B cell (primary cell): ENCODE results near the gene GNAI2. TPM values are rescaled to one million over a fixed set of nuclear protein-coding genes. Genes with fewer than 3 reads are reported as not detected.

ENCODE experiments used
- ATAC-seq: fragments of 200-7000 bp; cut with Tn5 transposase; one replicate; pipeline ENCODE4 v1.10.0; 2021; ENCODE audit warnings: low read depth, mild to moderate bottlenecking, moderate number of reproducible peaks, moderate library complexity
- CTCF ChIA-PET: fragments of 350-600 bp; sonication (Branson Sonifier 250); formaldehyde crosslinking; loops from one replicate; lab custom pipeline; 2021; ENCODE audit warnings: antibody characterized with exemption, inconsistent platforms; lab: Charles Lee
- POLR2A ChIA-PET: fragments of 350-600 bp; sonication (Branson Sonifier 250); formaldehyde crosslinking; loops from one replicate; lab custom pipeline; 2021; ENCODE audit warnings: antibody characterized with exemption; lab: Charles Lee
- DNase-seq: peaks from one replicate; pipeline ENCODE4 v3.0.0; 2013
- H2AFZ ChIP-seq: 2 replicates; pipeline ENCODE4 v1.6.1; 2012; ENCODE audit warnings: mild to moderate bottlenecking, low read depth, low read length; ENCODE audit not compliant: insufficient read depth, poor library complexity, severe bottlenecking
- H3K27ac ChIP-seq, 2 donors: 1 replicate in 1 of 2; 2 replicates in 1 of 2; pipeline ENCODE4 v1.5.1; 2012 to 2013; ENCODE audit warnings: low read length in 2 of 2, mild to moderate bottlenecking in 2 of 2, moderate library complexity in 1 of 2
- H3K27me3 ChIP-seq, 4 experiments: fragments of 200-600 bp in 1 of 4; sonication (generic) in 1 of 4; replicated peaks in 1 of 4; 1 replicate in 2 of 4; 2 replicates in 2 of 4; pipeline versions ENCODE4 v1.6.1 to v1.7.0; 2013 to 2016; ENCODE audit warnings: low read length in 3 of 4, mild to moderate bottlenecking in 2 of 4, mixed read lengths in 1 of 4, moderate library complexity in 1 of 4; ENCODE audit not compliant: insufficient read depth in 4 of 4, control insufficient read depth in 3 of 4; ENCODE audit errors: control extremely low read depth in 1 of 4
- H3K36me3 ChIP-seq, 2 experiments: replicated peaks in 1 of 2; 1 replicate in 1 of 2; 2 replicates in 1 of 2; pipeline versions ENCODE4 v1.6.1 to v1.7.1; 2013; ENCODE audit warnings: low read length in 1 of 2; ENCODE audit not compliant: insufficient read depth in 2 of 2, control insufficient read depth in 1 of 2; ENCODE audit errors: control extremely low read depth in 1 of 2, extremely low read depth in 1 of 2
- H3K4me1 ChIP-seq, 2 donors: fragments of 200-600 bp in 1 of 2; sonication (generic) in 1 of 2; 1 replicate in 1 of 2; 2 replicates in 1 of 2; pipeline versions ENCODE4 v1.5.1 to v1.6.1; 2013 to 2017; ENCODE audit warnings: low read length in 2 of 2; ENCODE audit not compliant: control insufficient read depth in 2 of 2, insufficient read depth in 2 of 2
- H3K4me2 ChIP-seq: replicated peaks from 2 replicates; pipeline ENCODE3; 2012; ENCODE audit warnings: mild to moderate bottlenecking, low read depth, low read length; ENCODE audit not compliant: poor library complexity, severe bottlenecking
- H3K4me3 ChIP-seq, 5 experiments: fragments of 200-600 bp in 1 of 5; sonication (generic) in 1 of 5; 1 replicate in 3 of 5; 2 replicates in 2 of 5; pipeline versions ENCODE4 v1.5.1 to v1.7.0; 2011 to 2016; ENCODE audit warnings: low read length in 4 of 5, mild to moderate bottlenecking in 4 of 5, low read depth in 2 of 5, control low read depth in 1 of 5, moderate library complexity in 1 of 5; ENCODE audit not compliant: insufficient read depth in 1 of 5; ENCODE audit errors: control extremely low read depth in 1 of 5, extremely low read depth in 1 of 5
- H3K79me2 ChIP-seq: fragments of 200-600 bp; sonication (generic); one replicate; pipeline ENCODE4 v1.6.0; 2016; ENCODE audit warnings: low read length; ENCODE audit not compliant: control insufficient read depth, insufficient read depth
- H3K9ac ChIP-seq: fragments of 200-600 bp; sonication (generic); 2 replicates; pipeline ENCODE4 v1.6.1; 2017; ENCODE audit warnings: mild to moderate bottlenecking, low read length, moderate library complexity
- H3K9me3 ChIP-seq, 3 donors: one replicate each; pipeline versions ENCODE4 v1.6.1 to v1.7.1; 2013; ENCODE audit warnings: low read length in 2 of 3; ENCODE audit not compliant: control insufficient read depth in 2 of 3, insufficient read depth in 1 of 3; ENCODE audit errors: control extremely low read depth in 1 of 3
- H4K20me1 ChIP-seq: 2 replicates; pipeline ENCODE4 v1.6.0; 2012; ENCODE audit warnings: mild to moderate bottlenecking, low read length; ENCODE audit not compliant: insufficient read depth, control insufficient read depth, poor library complexity, severe bottlenecking
- H3K27ac Mint-ChIP-seq: one replicate; pipeline ENCODE4 v1.8.0; 2021; ENCODE audit warnings: mixed read lengths
- H3K27me3 Mint-ChIP-seq: one replicate; pipeline ENCODE4 v1.8.0; 2021; ENCODE audit warnings: mixed read lengths
- H3K4me1 Mint-ChIP-seq: one replicate; pipeline ENCODE4 v1.8.0; 2021; ENCODE audit warnings: mixed read lengths
- H3K4me3 Mint-ChIP-seq: one replicate; pipeline ENCODE4 v1.8.0; 2021; ENCODE audit warnings: mixed read lengths
- H3K9me3 Mint-ChIP-seq: one replicate; pipeline ENCODE4 v1.8.0; 2022; ENCODE audit warnings: mixed read lengths; ENCODE audit not compliant: insufficient read depth
- CTCF ChIP-seq: fragments of 200-600 bp; IDR thresholded peaks from one replicate; pipeline ENCODE4 v1.8.0; 2022; ENCODE audit warnings: antibody characterized with exemption, mild to moderate bottlenecking
- EZH2 ChIP-seq: IDR thresholded peaks from 2 replicates; pipeline ENCODE4 v1.6.1; 2012; ENCODE audit warnings: borderline replicate concordance, low read depth, mild to moderate bottlenecking, moderate library complexity, low read length; ENCODE audit not compliant: insufficient read depth, poor library complexity, severe bottlenecking
- WGBS: methylation state at CpG from one replicate; pipeline ENCODE4 v1.1.5; 2013; ENCODE audit warnings: missing lambda C conversion rate; ENCODE audit not compliant: insufficient coverage; 5-methylcytosine and 5-hydroxymethylcytosine counted together
- intact Hi-C: fragments of 100-400 bp; cut with micrococcal nuclease; formaldehyde crosslinking; loops from one replicate; pipeline ENCODE4 v1.10.0; 2022
- polyA plus RNA-seq: library from polyadenylated mRNA; depleted of rRNA; stranded (reverse); fragments of >200 nt; gene quantifications from 2 replicates; pipeline ENCODE4 v1.2.3, GENCODE V29; 2012
- total RNA-seq, 2 donors: library from RNA; stranded (reverse); fragments of 120-200 nt in 1 of 2; gene quantifications; 1 replicate in 1 of 2; 2 replicates in 1 of 2; pipeline versions ENCODE4 v1.2.3 to v1.2.4, GENCODE V29; 2013 to 2022

Gene GNAI2
- total and polyA plus RNA-seq, 2 donors (not counting 1 experiment from before 2014, with no cell fraction given) = 302 to 491 TPM

DNA sequence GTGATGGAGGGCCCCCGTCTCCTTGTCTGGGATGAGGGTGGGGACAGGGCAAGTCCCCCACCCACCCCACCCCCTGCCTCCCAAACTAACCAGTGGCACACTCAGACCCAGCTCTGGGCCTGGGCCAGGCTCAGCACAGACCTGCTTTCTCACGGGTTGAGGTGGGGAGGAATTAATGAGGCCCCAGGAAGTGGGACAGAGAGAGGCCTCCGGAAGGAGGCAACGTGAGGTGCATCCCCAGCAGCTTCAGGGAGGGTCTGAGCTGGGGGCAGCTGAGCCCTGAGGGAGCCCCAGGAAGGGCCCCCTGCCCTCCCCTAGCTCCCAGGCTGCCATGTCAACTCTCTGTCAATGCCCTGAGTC, 15.0 kb upstream of the GNAI2 start:
- peaks cover 0 to 2% (median 0%) of the 10 kb centered on the region in 3 donors for H3K9me3 ChIP-seq
- H3K4me3 ChIP-seq = no peak overlapping the region
- no peak for DNase-seq
- intact Hi-C loops = no loop called here
- H3K79me2 ChIP-seq = no peaks in the 10 kb centered on the region
- no peak overlapping the region for H3K9ac ChIP-seq
- no peaks in the 10 kb centered on the region for H3K36me3 ChIP-seq
- peaks cover 0 to 5% (median 0%) of the 10 kb centered on the region in 4 experiments for H3K27me3 ChIP-seq
- no peak for TF ChIP-seq CTCF
- TF ChIP-seq EZH2 = no peak
- Mint-ChIP-seq H3K27ac (no peak overlapping the region), H3K9me3 (no peaks in the 10 kb centered on the region), H3K4me1 (peaks cover 5% of the 10 kb centered on the region), H3K4me3 (no peak overlapping the region), H3K27me3 (peaks cover 10% of the 10 kb centered on the region)
- H3K27ac ChIP-seq = no peak overlapping the region
- no peak overlapping the region for H3K4me2 ChIP-seq
- no peaks in the 10 kb centered on the region for H4K20me1 ChIP-seq
- POLR2A ChIA-PET = interaction anchor here (0.6 kb wide), 1 partner anchor 16 kb away, joined by 6 read pairs; no protein-coding TSS in a partner anchor
- H3K4me1 ChIP-seq = peaks cover 0 to 3% of the 10 kb centered on the region in 2 donors
- WGBS = 25% methylated on average over 3 of the region's 4 CpGs
- H2AFZ ChIP-seq = no peak overlapping the region
- CTCF ChIA-PET = interaction anchor here (0.7 to 15.2 kb wide), 5 partner anchors 25 to 99 kb away, joined by 3 to 214 read pairs (median 4); partner anchors contain the start of gene GNAT1
- no peak for ATAC-seq

GRCh38 chr3:50221411-50222168, 14.4 kb upstream of the GNAI2 start:
- Mint-ChIP-seq H3K9me3 (no peaks in the 10 kb centered on the region), H3K27me3 (peaks cover 10% of the 10 kb centered on the region), H3K27ac (no peak overlapping the region), H3K4me1 (peaks cover 7% of the 10 kb centered on the region), H3K4me3 (no peak overlapping the region)
- Histone ChIP-seq H3K9me3 (no peaks in the 10 kb centered on the region), H2AFZ (no peak overlapping the region), H3K79me2 (no peaks in the 10 kb centered on the region), H3K9ac (no peak overlapping the region), H3K4me1 (peaks cover 0 to 9% of the 10 kb centered on the region in 2 donors), H4K20me1 (no peaks in the 10 kb centered on the region), H3K36me3 (no peaks in the 10 kb centered on the region), H3K4me2 (no peak overlapping the region), H3K27ac (no peak overlapping the region), H3K27me3 (peaks cover 0 to 5% (median 0%) of the 10 kb centered on the region in 4 experiments), H3K4me3 (no peak overlapping the region)
- ChIA-PET POLR2A (no interaction called here), CTCF (interaction anchor here (1.4 to 15.2 kb wide), 4 partner anchors 25 to 99 kb away, joined by 3 to 214 read pairs (median 4); partner anchors contain the start of gene GNAT1)
- WGBS = 55% methylated on average over 12 of the region's 12 CpGs
- no peak for TF ChIP-seq CTCF
- no peak for TF ChIP-seq EZH2
- intact Hi-C loops = no loop called here
- no peak for DNase-seq
- no peak for ATAC-seq
